C4-2B (cell line): ENCODE data around the gene ZKSCAN5.

ENCODE experiments used
- ZFX ChIP-seq: fragments of 450-650 bp; IDR thresholded peaks from 2 replicates; pipeline ENCODE4 v1.6.1; 2017
- TF ChIP-seq, protein P1 (sequence below): fragments of 450-650 bp; conservative IDR thresholded peaks from 2 replicates; pipeline ENCODE4 v1.5.1; 2017; ENCODE audit warnings: mild to moderate bottlenecking

DNA sequence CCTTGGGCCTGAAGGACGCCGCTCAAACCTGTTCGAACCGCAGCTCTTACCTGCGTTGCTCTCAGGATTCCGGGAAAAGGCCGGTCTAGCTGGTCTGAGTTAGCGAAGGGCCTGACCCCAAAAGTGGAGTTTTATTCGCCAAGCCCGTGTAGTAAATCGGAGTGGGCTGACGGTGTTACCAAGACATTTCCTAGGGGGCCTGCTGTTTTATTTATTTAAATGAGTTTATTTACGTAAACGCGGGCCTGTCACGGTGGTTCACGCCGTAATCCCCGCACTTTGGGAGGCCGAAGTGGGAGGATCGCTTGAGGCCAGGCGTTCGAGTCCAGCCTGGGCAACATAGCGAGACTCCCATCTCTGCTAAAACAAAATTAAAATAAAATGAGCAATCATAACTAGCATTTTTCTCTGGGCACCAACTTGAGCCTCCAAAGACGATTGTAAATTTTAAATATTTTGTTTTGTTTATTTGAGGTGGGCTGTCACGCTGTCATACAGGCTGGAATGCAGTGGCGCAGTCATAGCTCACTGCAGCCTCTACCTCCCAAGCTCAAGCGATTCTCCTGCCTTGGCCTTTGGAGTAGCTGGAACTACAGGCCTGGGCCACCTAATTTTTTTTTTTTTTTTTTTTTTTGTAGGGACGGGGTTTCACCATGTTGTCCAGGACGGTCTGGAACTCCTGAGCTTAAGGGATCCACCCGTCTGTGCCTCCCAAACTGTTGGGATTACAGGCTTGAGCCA, 54.9 kb downstream of the ZKSCAN5 start:
- TF ChIP-seq, protein P1, sequence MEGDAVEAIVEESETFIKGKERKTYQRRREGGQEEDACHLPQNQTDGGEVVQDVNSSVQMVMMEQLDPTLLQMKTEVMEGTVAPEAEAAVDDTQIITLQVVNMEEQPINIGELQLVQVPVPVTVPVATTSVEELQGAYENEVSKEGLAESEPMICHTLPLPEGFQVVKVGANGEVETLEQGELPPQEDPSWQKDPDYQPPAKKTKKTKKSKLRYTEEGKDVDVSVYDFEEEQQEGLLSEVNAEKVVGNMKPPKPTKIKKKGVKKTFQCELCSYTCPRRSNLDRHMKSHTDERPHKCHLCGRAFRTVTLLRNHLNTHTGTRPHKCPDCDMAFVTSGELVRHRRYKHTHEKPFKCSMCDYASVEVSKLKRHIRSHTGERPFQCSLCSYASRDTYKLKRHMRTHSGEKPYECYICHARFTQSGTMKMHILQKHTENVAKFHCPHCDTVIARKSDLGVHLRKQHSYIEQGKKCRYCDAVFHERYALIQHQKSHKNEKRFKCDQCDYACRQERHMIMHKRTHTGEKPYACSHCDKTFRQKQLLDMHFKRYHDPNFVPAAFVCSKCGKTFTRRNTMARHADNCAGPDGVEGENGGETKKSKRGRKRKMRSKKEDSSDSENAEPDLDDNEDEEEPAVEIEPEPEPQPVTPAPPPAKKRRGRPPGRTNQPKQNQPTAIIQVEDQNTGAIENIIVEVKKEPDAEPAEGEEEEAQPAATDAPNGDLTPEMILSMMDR: no peak
- TF ChIP-seq ZFX: no peak
